GM23338 (cell line): ENCODE measurements around the gene FAM47E. TPM values are rescaled to one million over a fixed set of nuclear protein-coding genes. Genes with fewer than 3 reads are reported as not detected.

ENCODE experiments used
- ATAC-seq: fragments of 200-7000 bp; cut with Tn5 transposase; 3 replicates; pipeline ENCODE4 v1.9.1; 2020
- DNase-seq: peaks from one replicate; pipeline ENCODE4 v3.0.0-alpha.2; 2015; ENCODE audit warnings: low spot score
- H2AFZ ChIP-seq: fragments of 200-600 bp; sonication (generic); 2 replicates; pipeline ENCODE4 v1.8.0; 2016; ENCODE audit warnings: antibody characterized with exemption, mild to moderate bottlenecking, moderate library complexity
- H3F3A ChIP-seq: fragments of 200-600 bp; sonication (generic); replicated peaks from 2 replicates; pipeline ENCODE4 v1.8.0; 2017; ENCODE audit warnings: antibody characterized with exemption, mixed run types, low read depth
- H3K27ac ChIP-seq: fragments of 200-600 bp; sonication (generic); 2 replicates; pipeline ENCODE4 v1.6.1; 2016; ENCODE audit warnings: low read depth
- H3K27me3 ChIP-seq: fragments of 200-600 bp; sonication (generic); 2 replicates; pipeline ENCODE4 v1.8.0; 2016; ENCODE audit warnings: mild to moderate bottlenecking, mixed run types, moderate library complexity; ENCODE audit not compliant: insufficient read depth
- H3K36me3 ChIP-seq: fragments of 200-600 bp; sonication (generic); 2 replicates; pipeline ENCODE4 v1.8.0; 2016; ENCODE audit warnings: mild to moderate bottlenecking; ENCODE audit not compliant: insufficient read depth
- H3K4me1 ChIP-seq: fragments of 200-600 bp; sonication (generic); 2 replicates; pipeline ENCODE4 v1.8.0; 2016; ENCODE audit warnings: mild to moderate bottlenecking, moderate library complexity; ENCODE audit not compliant: insufficient read depth
- H3K4me2 ChIP-seq: fragments of 200-600 bp; sonication (generic); 2 replicates; pipeline ENCODE4 v1.7.1; 2017; ENCODE audit warnings: mixed run types
- H3K4me3 ChIP-seq: fragments of 200-600 bp; sonication (generic); 2 replicates; pipeline ENCODE4 v1.6.1; 2016; ENCODE audit warnings: mixed run types
- H3K79me2 ChIP-seq: fragments of 200-600 bp; sonication (generic); replicated peaks from 2 replicates; pipeline ENCODE4 v1.8.0; 2017; ENCODE audit warnings: mild to moderate bottlenecking; ENCODE audit not compliant: insufficient read depth
- H3K9me2 ChIP-seq: fragments of 200-600 bp; sonication (generic); 2 replicates; pipeline ENCODE4 v1.8.0; 2017; ENCODE audit not compliant: insufficient read depth
- H4K20me1 ChIP-seq: fragments of 200-600 bp; sonication (generic); replicated peaks from 2 replicates; pipeline ENCODE4 v1.8.0; 2017; ENCODE audit warnings: mild to moderate bottlenecking; ENCODE audit not compliant: insufficient read depth
- H3K27ac Mint-ChIP-seq: 2 replicates; pipeline ENCODE4 v1.8.0; 2020; ENCODE audit warnings: inconsistent platforms, mild to moderate bottlenecking, moderate library complexity, mixed read lengths
- H3K27me3 Mint-ChIP-seq: 3 replicates; pipeline ENCODE4 v1.8.0; 2022; ENCODE audit warnings: low read depth, mild to moderate bottlenecking, moderate library complexity, mixed read lengths, inconsistent platforms; ENCODE audit not compliant: insufficient read depth, poor library complexity
- H3K36me3 Mint-ChIP-seq: 3 replicates; pipeline ENCODE4 v1.8.0; 2021; ENCODE audit warnings: low read depth, mild to moderate bottlenecking, inconsistent platforms, moderate library complexity, mixed read lengths
- H3K4me1 Mint-ChIP-seq: 3 replicates; pipeline ENCODE4 v1.8.0; 2020; ENCODE audit warnings: mild to moderate bottlenecking, inconsistent platforms, mixed read lengths
- H3K4me3 Mint-ChIP-seq: 3 replicates; pipeline ENCODE4 v1.8.0; 2021; ENCODE audit warnings: moderate library complexity, mild to moderate bottlenecking, inconsistent platforms, mixed read lengths
- H3K9me3 Mint-ChIP-seq: 3 replicates; pipeline ENCODE4 v1.8.0; 2020; ENCODE audit warnings: moderate library complexity, mild to moderate bottlenecking, inconsistent platforms, mixed read lengths
- ETS1 ChIP-seq: IDR thresholded peaks from 2 replicates; pipeline ENCODE4 v1.6.1; 2016; ENCODE audit warnings: antibody characterized with exemption
- EZH2 ChIP-seq: fragments of 200-600 bp; sonication (generic); IDR thresholded peaks from one replicate; pipeline ENCODE4 v1.8.0; 2017; ENCODE audit warnings: antibody characterized with exemption, mild to moderate bottlenecking, low read depth; ENCODE audit not compliant: unreplicated experiment
- NANOG ChIP-seq: IDR thresholded peaks from 2 replicates; pipeline ENCODE4 v1.6.1; 2016; ENCODE audit warnings: antibody characterized with exemption, borderline replicate concordance
- POLR2AphosphoS5 ChIP-seq: IDR thresholded peaks from 2 replicates; pipeline ENCODE4 v1.6.1; 2016; ENCODE audit warnings: antibody characterized with exemption, low read depth
- REST ChIP-seq: IDR thresholded peaks from one replicate; pipeline ENCODE4 v1.6.1; 2018; ENCODE audit warnings: antibody characterized with exemption; ENCODE audit not compliant: unreplicated experiment
- STAT1 ChIP-seq: IDR thresholded peaks from one replicate; pipeline ENCODE4 v1.6.1; 2016; ENCODE audit warnings: antibody characterized with exemption; ENCODE audit not compliant: unreplicated experiment
- ZNF114 ChIP-seq: fragments of 250-450 bp; sonication (Bioruptor Pico); IDR thresholded peaks from 2 replicates; pipeline ENCODE4 v1.5.0; 2020; ENCODE audit warnings: mild to moderate bottlenecking, moderate library complexity
- ZNF331 ChIP-seq: fragments of 250-450 bp; sonication (Bioruptor Pico); IDR thresholded peaks from 2 replicates; pipeline ENCODE4 v1.5.0; 2020; ENCODE audit warnings: low read depth, mild to moderate bottlenecking, moderate library complexity
- ZNF462 ChIP-seq: fragments of 250-450 bp; sonication (Bioruptor Pico); IDR thresholded peaks from 2 replicates; pipeline ENCODE4 v1.5.0; 2020; ENCODE audit warnings: mild to moderate bottlenecking, moderate library complexity
- polyA plus RNA-seq: library from polyadenylated mRNA; unstranded; fragments of >200 nt; fragmentation: Nextera tagmentation; extraction: Ambion mirVana; gene quantifications from 2 replicates; pipeline ENCODE4 v1.2.1, GENCODE V29; 2016
- total RNA-seq: library from RNA; depleted of rRNA; stranded (reverse); fragments of >200 nt; shearing (Covaris generic); gene quantifications from 2 replicates; pipeline ENCODE4 v1.2.3, GENCODE V29; 2014

The FAM47E gene
- total and polyA plus RNA-seq, 2 experiments from 2014 or later: 0.66 to 2.3 TPM

GRCh38 chr4:76256032-76256431 is 4.5 kb downstream of the FAM47E start:
- Mint-ChIP-seq H3K4me3 (no peak overlapping the region), H3K36me3 (no peaks in the 10 kb centered on the region), H3K27me3 (peaks cover 20% of the 10 kb centered on the region), H3K9me3 (no peaks in the 10 kb centered on the region; the same call in 2 of the 3 replicates), H3K27ac (no peak overlapping the region), H3K4me1 (peaks cover 4% of the 10 kb centered on the region)
- Histone ChIP-seq H3K27ac (no peak overlapping the region), H3F3A (0 out of 2 replicates have a peak, but pooled peaks cover 3% of the 10 kb centered on the region), H4K20me1 (no peaks in the 10 kb centered on the region), H3K36me3 (no peaks in the 10 kb centered on the region), H3K27me3 (peaks cover 23% of the 10 kb centered on the region), H3K4me2 (no peak overlapping the region), H3K9me2 (peaks cover 6% of the 10 kb centered on the region; the same call in 1 of the 2 replicates), H3K4me1 (peaks cover 6% of the 10 kb centered on the region; the same call in 1 of the 2 replicates), H2AFZ (peak overlapping the region; percentile 32; the same call in 1 of the 2 replicates), H3K79me2 (no peaks in the 10 kb centered on the region), H3K4me3 (no peak overlapping the region)
- ATAC-seq: no peak
- no peak for DNase-seq
- TF ChIP-seq EZH2 (no peak), ZNF114 (no peak), REST (no peak), NANOG (no peak), POLR2AphosphoS5 (no peak), ETS1 (no peak), STAT1 (no peak), ZNF331 (no peak), ZNF462 (no peak)
